Parathyroid adenoma (tissue), 2 donors: Measurements from ENCODE around the gene ACKR2.

Experiments used
- H2AFZ ChIP-seq: fragments of 300-600 bp; sonication (generic); one replicate; pipeline ENCODE4 v1.7.0; 2017; ENCODE audit warnings: antibody characterized with exemption, mild to moderate bottlenecking
- H3K27ac ChIP-seq: fragments of 300-600 bp; sonication (generic); one replicate; pipeline ENCODE4 v1.7.0; 2017
- H3K27me3 ChIP-seq: fragments of 300-600 bp; sonication (generic); one replicate; pipeline ENCODE4 v1.7.0; 2017; ENCODE audit warnings: low read length; ENCODE audit not compliant: control insufficient read depth, insufficient read depth
- H3K36me3 ChIP-seq: fragments of 300-600 bp; sonication (generic); one replicate; pipeline ENCODE4 v1.7.0; 2017; ENCODE audit warnings: low read length; ENCODE audit not compliant: control insufficient read depth, insufficient read depth
- H3K4me1 ChIP-seq: fragments of 300-600 bp; sonication (generic); one replicate; pipeline ENCODE4 v1.7.0; 2017; ENCODE audit warnings: control low read depth
- H3K4me2 ChIP-seq: fragments of 300-600 bp; sonication (generic); one replicate; pipeline ENCODE4 v1.7.0; 2017; ENCODE audit warnings: low read length
- H3K4me3 ChIP-seq: fragments of 300-600 bp; sonication (generic); one replicate; pipeline ENCODE4 v1.7.0; 2017; ENCODE audit warnings: low read depth, low read length
- H3K79me2 ChIP-seq: fragments of 300-600 bp; sonication (generic); one replicate; pipeline ENCODE4 v1.7.0; 2017; ENCODE audit warnings: control low read depth
- H3K9ac ChIP-seq: fragments of 300-600 bp; sonication (generic); one replicate; pipeline ENCODE4 v1.7.0; 2017; ENCODE audit warnings: mild to moderate bottlenecking
- H3K9me3 ChIP-seq: fragments of 300-600 bp; sonication (generic); one replicate; pipeline ENCODE4 v1.7.0; 2017; ENCODE audit warnings: low read length; ENCODE audit not compliant: control insufficient read depth
- CTCF ChIP-seq: fragments of 300-600 bp; sonication (generic); IDR thresholded peaks from one replicate; pipeline ENCODE4 v1.7.0; 2017; ENCODE audit warnings: antibody characterized with exemption, mild to moderate bottlenecking
- donor health status: primary hyperparathyroidism.

ACKR2 gene

GRCh38 chr3:42884324-42884723 lies 75.1 kb downstream of the ACKR2 start:
- Histone ChIP-seq H3K4me2 (no peak overlapping the region), H3K27me3 (no peaks in the 10 kb centered on the region), H3K36me3 (no peaks in the 10 kb centered on the region), H3K9me3 (no peaks in the 10 kb centered on the region), H3K4me3 (no peak overlapping the region), H3K4me1 (peaks cover 3% of the 10 kb centered on the region), H3K27ac (no peak overlapping the region), H3K79me2 (no peaks in the 10 kb centered on the region), H3K9ac (no peak overlapping the region), H2AFZ (no peak overlapping the region)
- no peak for TF ChIP-seq CTCF

- H3K9ac ChIP-seq = no peak overlapping the region
- no peaks in the 10 kb centered on the region for H3K27me3 ChIP-seq
- no peak overlapping the region for H3K4me2 ChIP-seq
- TF ChIP-seq CTCF = no peak
- H2AFZ ChIP-seq = no peak overlapping the region
- H3K4me1 ChIP-seq = peaks cover under 1% of the 10 kb centered on the region
- H3K36me3 ChIP-seq = no peaks in the 10 kb centered on the region
- H3K27ac ChIP-seq = no peak overlapping the region
- no peak overlapping the region for H3K4me3 ChIP-seq
- H3K9me3 ChIP-seq = no peaks in the 10 kb centered on the region
- no peaks in the 10 kb centered on the region for H3K79me2 ChIP-seq
These were observed 77.1 kb downstream of the ACKR2 start for GRCh38 chr3:42886294-42886822.

- Histone ChIP-seq H3K36me3 (no peaks in the 10 kb centered on the region), H3K4me1 (no peaks in the 10 kb centered on the region), H3K4me2 (no peak overlapping the region), H3K9ac (no peak overlapping the region), H3K4me3 (no peak overlapping the region), H3K27ac (no peak overlapping the region), H2AFZ (no peak overlapping the region), H3K9me3 (no peaks in the 10 kb centered on the region), H3K79me2 (no peaks in the 10 kb centered on the region), H3K27me3 (no peaks in the 10 kb centered on the region)
- no peak for TF ChIP-seq CTCF
These were observed 77.8 kb downstream of the ACKR2 start for GRCh38 chr3:42887084-42887483.

- Histone ChIP-seq H3K79me2 (no peaks in the 10 kb centered on the region), H3K4me1 (no peaks in the 10 kb centered on the region), H3K9me3 (no peaks in the 10 kb centered on the region), H3K36me3 (no peaks in the 10 kb centered on the region), H3K27me3 (no peaks in the 10 kb centered on the region), H3K4me3 (no peak overlapping the region), H3K9ac (no peak overlapping the region), H2AFZ (no peak overlapping the region), H3K4me2 (no peak overlapping the region), H3K27ac (no peak overlapping the region)
- TF ChIP-seq CTCF = no peak
These were observed 81.8 kb downstream of the ACKR2 start for GRCh38 chr3:42891042-42891441.

- no peaks in the 10 kb centered on the region for H3K27me3 ChIP-seq
- no peak overlapping the region for H3K4me3 ChIP-seq
- H3K4me1 ChIP-seq = no peaks in the 10 kb centered on the region
- H3K9me3 ChIP-seq = no peaks in the 10 kb centered on the region
- H3K9ac ChIP-seq = no peak overlapping the region
- no peak for TF ChIP-seq CTCF
- no peak overlapping the region for H2AFZ ChIP-seq
- no peaks in the 10 kb centered on the region for H3K36me3 ChIP-seq
- no peak overlapping the region for H3K4me2 ChIP-seq
- no peak overlapping the region for H3K27ac ChIP-seq
- H3K79me2 ChIP-seq = no peaks in the 10 kb centered on the region
These were observed 82.9 kb downstream of the ACKR2 start for GRCh38 chr3:42892169-42892568.
